IPS-NIHi7 (cell line): ENCODE measurements around the gene RFX6.

Experiments used
- DNase-seq: peaks from one replicate; pipeline ENCODE4 v3.0.0; 2012; ENCODE audit warnings: mixed read lengths; ENCODE audit errors: extremely low spot score

Gene RFX6

DNA sequence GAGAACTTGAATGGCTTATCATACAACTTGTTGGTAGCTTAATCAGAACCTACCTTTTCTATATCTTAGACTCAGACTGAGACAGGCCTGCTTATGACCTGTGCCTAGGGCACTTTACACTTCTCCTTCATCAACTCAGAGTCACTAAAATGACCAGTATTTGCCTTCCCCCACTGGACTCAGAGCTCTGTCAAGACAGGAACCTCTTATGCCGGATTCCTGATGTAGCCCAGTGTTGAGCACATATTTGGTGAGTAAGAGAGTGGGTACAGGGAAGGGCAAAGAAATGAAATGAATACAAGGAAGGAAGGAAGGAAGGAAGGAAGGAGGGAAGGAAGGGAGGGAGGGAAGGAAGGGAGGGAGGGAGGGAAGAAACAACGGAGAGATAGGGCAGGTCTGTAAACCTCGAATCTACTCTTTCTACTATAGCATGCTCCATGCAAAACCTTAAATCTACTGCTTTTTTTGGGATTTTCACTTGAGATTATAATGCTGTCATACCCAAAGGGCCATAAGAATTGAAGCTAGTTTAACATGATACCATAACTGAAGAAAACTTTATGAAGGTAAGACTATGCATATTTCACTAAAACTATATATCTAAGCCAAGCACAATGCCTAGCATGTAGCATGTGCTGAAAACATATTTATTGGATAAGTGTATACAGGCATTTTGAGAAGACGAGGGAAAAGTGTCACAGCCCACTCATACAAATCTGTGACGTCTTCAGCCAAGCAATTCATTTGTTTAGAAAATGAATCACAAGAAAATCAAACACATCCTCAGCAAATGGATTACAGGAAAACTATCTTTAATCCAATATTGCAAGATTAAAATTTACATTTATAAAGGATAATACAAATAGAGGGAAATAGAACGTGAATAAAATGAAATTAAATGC lies 89.9 kb downstream of the RFX6 start:
- DNase-seq: no peak

GRCh38 chr6:116969211-116969863 lies 92.3 kb downstream of the RFX6 start:
- peak; percentile 47 for DNase-seq

DNA sequence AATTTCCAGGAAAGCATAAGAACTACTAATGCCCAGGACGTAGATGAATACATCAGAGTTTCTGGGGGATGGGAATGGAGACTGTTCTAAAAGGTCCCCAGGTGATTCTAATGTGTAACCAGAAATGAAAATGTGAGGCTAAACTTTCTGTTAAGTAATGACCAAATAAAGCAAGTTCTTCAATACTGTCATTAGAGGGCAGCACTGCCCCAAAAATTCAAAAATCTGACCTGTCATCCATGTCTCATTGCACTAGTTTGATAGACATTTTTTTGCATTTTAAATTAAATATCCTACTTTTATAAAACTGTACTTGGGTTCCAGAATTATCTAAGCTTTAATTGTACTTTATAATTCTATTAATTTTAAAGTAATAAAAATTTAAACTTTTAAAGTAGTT lies 94.9 kb downstream of the RFX6 start:
- DNase-seq: peak; percentile 34

DNA sequence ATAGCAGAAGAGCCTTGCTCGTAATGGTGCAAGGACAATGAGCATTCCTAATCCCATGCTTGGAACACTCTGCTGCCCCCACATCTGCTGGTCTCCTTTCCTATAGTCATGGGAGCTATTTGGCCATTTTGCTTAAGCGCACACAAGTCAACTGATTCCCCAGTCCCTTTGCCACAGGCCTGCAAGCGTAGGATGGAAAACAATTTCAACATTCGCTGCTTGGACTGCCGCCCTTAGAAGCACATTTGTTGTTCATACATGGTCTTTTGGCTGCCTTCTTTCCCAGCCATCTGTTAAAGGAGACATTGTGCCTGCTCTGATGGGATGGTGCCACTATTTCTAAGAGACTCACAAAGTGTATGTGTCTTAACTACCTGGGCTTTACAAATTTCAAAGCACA lies 96.9 kb downstream of the RFX6 start:
- no peak for DNase-seq

DNA sequence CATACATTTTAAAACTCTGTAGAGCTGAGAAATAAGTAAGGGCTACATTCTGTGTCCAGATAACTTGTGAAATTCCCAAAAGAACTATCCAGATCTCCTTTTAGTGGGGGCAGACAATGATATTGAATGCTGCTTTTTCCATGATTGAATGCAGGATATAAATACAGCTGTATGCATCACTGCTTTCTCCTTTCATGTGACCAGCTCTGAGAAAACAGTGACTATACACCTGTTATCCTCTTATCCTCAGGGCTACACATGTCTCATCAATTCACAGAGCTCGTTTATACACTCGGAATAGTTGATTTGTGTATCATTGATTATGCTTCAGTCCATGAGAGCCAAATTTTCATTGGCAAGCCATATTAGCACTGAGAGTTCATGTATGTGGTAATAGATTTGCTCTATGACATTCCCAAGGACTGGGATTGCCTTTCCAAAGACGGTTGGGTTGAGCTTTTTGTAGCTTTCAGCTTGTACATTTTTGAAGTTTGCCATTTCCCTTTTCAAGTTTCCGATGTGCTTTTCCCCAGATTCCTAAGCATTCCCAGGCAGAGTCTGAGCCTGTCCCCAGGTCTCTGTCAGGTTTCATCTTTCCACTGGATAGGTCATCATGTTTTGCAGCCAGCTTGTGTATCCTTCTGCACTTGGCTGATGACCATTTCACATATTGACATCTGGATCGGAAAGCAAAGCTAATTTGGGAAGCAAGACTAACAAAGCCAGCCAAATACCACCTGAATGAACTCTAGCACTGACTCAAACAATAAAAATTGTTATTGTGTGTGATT lies 97.7 kb downstream of the RFX6 start:
- DNase-seq: no peak

GRCh38 chr6:116975600-116975999 lies 98.6 kb downstream of the RFX6 start:
- DNase-seq: no peak

GRCh38 chr6:116979560-116979959 lies 102.5 kb downstream of the RFX6 start:
- DNase-seq: no peak
